Activated CD4-positive, alpha-beta T cell treated with anti-CD3 and anti-CD28 coated beads for 1 hour (primary cell): Measurements from ENCODE around the gene LRBA.
"Not testable (repeated sequence)": the region's sequence is repeated elsewhere in the genome, so short reads cannot be mapped to it uniquely, and the experiment has no call there.

ENCODE experiments used
- DNase-seq: peaks from one replicate; pipeline ENCODE4 v3.0.0-alpha.2; 2020

LRBA gene

GRCh38 chr4:150582873-150583286 lies 432.2 kb downstream of the LRBA start:
- no peak for DNase-seq

GRCh38 chr4:150582146-150582872 lies 432.8 kb downstream of the LRBA start, which contains the start of gene MAB21L2:
MAB21L2 (plus strand) TSS chr4:150582151; CDS start chr4:150583030, 879 bp downstream.
- DNase-seq = no peak

GRCh38 chr4:150581641-150582051 lies 433.4 kb downstream of the LRBA start:
- DNase-seq = no peak

GRCh38 chr4:150581056-150581605 lies 434.0 kb downstream of the LRBA start:
- no peak for DNase-seq

- no peak for DNase-seq
Measured at GRCh38 chr4:150580306-150580705, 434.8 kb downstream of the LRBA start.

- DNase-seq = no peak
Measured at GRCh38 chr4:150579551-150580234, 435.4 kb downstream of the LRBA start.

GRCh38 chr4:150578745-150579501 lies 436.2 kb downstream of the LRBA start:
- DNase-seq = no peak

GRCh38 chr4:150577796-150578195 lies 437.3 kb downstream of the LRBA start:
- no peak for DNase-seq

- DNase-seq = no peak
Measured at GRCh38 chr4:150574678-150575077, 440.4 kb downstream of the LRBA start.

GRCh38 chr4:150573534-150573933 lies 441.6 kb downstream of the LRBA start:
- no peak for DNase-seq

GRCh38 chr4:150572704-150573504 lies 442.2 kb downstream of the LRBA start:
- DNase-seq = no peak

- DNase-seq = no peak
Measured at GRCh38 chr4:150570862-150571261, 444.2 kb downstream of the LRBA start.

GRCh38 chr4:150569998-150570535 lies 445.0 kb downstream of the LRBA start:
- no peak for DNase-seq

GRCh38 chr4:150569384-150569987 lies 445.6 kb downstream of the LRBA start:
- no peak for DNase-seq

GRCh38 chr4:150567070-150567469 lies 448.0 kb downstream of the LRBA start:
- no peak for DNase-seq

- DNase-seq = not testable (repeated sequence)
Measured at GRCh38 chr4:150564967-150565366, 450.1 kb downstream of the LRBA start.

- no peak for DNase-seq
Measured at GRCh38 chr4:150562751-150563150, 452.3 kb downstream of the LRBA start.

- no peak for DNase-seq
Measured at GRCh38 chr4:150562250-150562649, 452.8 kb downstream of the LRBA start.

GRCh38 chr4:150561143-150561737 lies 453.8 kb downstream of the LRBA start:
- DNase-seq = no peak

- DNase-seq = not testable (repeated sequence)
Measured at GRCh38 chr4:150557811-150558210, 457.3 kb downstream of the LRBA start.

GRCh38 chr4:150547154-150547838 lies 467.8 kb downstream of the LRBA start:
- DNase-seq = no peak
